Uterus (tissue), 2 donors: ENCODE data around the gene DMBT1.

ENCODE experiments used
- POLR2A ChIP-seq, 2 donors: fragments of 450-650 bp; IDR thresholded peaks; one replicate each; pipeline ENCODE4 v1.6.1; 2016; ENCODE audit warnings: antibody characterized with exemption in 2 of 2, mild to moderate bottlenecking in 1 of 2, moderate library complexity in 1 of 2
- TF ChIP-seq, protein P1 (sequence below), 4 experiments: fragments of 200-600 bp in 2 of 4; fragments of 450-650 bp in 2 of 4; sonication (generic) in 2 of 4; IDR thresholded peaks; one replicate each; pipeline ENCODE4 v1.5.1; 2016 to 2019; ENCODE audit warnings: antibody characterized with exemption in 4 of 4, mild to moderate bottlenecking in 2 of 4, moderate library complexity in 1 of 4

- TF ChIP-seq, protein P1, sequence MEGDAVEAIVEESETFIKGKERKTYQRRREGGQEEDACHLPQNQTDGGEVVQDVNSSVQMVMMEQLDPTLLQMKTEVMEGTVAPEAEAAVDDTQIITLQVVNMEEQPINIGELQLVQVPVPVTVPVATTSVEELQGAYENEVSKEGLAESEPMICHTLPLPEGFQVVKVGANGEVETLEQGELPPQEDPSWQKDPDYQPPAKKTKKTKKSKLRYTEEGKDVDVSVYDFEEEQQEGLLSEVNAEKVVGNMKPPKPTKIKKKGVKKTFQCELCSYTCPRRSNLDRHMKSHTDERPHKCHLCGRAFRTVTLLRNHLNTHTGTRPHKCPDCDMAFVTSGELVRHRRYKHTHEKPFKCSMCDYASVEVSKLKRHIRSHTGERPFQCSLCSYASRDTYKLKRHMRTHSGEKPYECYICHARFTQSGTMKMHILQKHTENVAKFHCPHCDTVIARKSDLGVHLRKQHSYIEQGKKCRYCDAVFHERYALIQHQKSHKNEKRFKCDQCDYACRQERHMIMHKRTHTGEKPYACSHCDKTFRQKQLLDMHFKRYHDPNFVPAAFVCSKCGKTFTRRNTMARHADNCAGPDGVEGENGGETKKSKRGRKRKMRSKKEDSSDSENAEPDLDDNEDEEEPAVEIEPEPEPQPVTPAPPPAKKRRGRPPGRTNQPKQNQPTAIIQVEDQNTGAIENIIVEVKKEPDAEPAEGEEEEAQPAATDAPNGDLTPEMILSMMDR (IDR thresholded peaks at IDR 0.05): no peak
- no peak for TF ChIP-seq POLR2A (IDR thresholded peaks at IDR 0.05)
Observed at GRCh38 chr10:122632031-122632430, 71.5 kb downstream of the DMBT1 start.
